ENCODE data around the gene CACNA1G.

The CACNA1G gene

DNA sequence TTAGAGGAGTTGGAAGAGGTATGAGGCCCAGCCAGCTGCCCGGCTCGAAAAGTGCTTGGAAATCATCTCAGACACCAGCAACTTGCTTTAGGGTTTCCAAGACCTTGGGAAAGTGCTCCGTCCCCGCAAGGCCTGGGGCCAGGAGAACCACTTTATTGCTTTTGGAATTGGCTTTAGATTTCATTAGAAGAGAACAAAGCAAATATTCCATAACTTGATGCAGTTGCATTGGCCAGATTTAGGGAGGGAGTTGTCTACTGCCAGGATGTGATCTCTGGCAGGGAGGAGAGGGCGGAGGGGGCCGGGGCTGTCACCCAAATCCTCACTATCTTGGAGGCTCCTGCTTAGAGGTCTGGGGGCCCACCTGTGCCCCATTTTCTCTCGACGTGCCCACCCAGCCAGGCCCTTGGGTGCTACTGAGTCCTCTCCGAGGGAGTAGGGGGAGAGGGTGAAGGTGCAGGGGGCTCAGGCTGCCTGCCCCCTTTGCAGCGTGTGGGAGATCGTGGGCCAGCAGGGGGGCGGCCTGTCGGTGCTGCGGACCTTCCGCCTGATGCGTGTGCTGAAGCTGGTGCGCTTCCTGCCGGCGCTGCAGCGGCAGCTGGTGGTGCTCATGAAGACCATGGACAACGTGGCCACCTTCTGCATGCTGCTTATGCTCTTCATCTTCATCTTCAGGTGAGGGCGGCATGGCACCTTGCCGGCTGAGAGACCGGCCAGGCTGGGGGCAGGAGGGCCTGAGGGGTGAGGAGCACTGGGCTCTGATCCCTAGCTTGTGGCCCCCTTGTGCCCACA lies 30.6 kb downstream of the CACNA1G start:
- DNase-seq, result no peak

DNA sequence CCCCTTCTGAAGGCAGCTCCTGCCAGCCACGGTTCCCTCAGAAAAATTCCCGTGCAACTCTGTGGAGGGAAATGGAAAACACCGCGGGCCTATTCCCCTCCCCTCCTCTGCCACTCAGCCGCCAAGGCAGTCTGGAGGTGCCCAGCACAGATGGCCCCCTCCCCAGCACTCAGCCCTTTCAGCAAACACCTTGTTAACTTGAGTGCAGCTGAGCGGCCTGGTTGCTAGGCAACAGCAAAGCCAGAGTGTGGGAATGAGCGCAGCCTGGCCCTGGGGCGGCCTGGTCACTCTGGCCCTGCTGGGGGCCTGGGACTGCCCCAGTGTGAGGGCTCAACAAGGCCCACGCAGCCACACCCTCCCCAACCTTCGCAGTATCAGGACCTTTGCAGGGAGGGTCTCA lies 32.8 kb downstream of the CACNA1G start:
- DNase-seq, result no peak

DNA sequence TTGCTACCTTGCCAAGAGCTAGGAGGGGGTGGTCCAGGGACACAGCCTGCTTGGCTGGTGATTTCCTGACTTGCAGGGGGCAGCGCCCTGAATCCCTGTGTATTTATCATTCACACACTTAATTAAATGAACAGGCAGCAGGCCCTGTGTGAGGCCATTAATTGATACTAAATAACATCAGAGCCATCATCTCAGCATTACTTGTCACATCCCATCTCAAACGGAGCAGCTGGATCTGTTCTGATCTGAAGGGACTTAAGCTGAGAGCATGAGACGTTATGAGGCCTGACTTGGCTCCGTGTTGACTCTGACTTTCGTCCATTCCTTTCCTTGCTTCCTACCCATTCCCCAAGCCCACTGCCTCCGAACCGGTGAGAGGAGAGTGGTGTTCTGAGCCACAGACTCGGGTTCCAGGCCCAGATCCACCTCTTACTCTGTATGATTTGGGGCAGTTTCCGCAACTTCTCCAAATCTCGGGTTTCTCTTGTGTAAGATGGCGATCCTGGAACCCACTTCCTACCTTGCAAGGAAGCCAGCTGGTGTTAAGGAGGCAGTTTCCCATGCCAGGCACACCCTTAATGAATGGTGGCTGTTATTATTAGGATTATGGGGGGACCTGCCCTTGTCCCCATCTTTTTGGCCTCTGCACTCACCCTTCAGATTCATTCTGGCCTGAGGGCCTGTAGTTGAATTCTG lies 33.8 kb downstream of the CACNA1G start:
- DNase-seq, result no peak

DNA sequence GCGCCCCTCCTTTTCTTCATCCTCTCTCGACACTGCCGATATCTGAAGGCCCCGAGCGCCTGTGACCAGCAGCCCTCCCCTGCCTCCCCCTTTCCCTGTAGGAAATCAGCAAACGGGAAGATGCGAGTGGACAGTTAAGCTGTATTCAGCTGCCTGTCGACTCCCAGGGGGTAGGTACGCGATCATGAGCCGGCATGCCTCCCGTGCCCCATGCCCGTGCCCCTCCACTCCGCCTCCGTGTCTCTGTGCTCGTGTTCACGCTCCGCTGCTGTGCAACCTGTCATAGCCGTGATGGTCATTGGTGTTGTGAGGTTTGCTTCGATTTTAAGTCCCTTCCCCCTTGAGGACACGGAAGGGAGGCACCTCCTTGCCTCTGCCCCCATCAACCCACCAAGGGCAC lies 34.4 kb downstream of the CACNA1G start:
- DNase-seq, result no peak

DNA sequence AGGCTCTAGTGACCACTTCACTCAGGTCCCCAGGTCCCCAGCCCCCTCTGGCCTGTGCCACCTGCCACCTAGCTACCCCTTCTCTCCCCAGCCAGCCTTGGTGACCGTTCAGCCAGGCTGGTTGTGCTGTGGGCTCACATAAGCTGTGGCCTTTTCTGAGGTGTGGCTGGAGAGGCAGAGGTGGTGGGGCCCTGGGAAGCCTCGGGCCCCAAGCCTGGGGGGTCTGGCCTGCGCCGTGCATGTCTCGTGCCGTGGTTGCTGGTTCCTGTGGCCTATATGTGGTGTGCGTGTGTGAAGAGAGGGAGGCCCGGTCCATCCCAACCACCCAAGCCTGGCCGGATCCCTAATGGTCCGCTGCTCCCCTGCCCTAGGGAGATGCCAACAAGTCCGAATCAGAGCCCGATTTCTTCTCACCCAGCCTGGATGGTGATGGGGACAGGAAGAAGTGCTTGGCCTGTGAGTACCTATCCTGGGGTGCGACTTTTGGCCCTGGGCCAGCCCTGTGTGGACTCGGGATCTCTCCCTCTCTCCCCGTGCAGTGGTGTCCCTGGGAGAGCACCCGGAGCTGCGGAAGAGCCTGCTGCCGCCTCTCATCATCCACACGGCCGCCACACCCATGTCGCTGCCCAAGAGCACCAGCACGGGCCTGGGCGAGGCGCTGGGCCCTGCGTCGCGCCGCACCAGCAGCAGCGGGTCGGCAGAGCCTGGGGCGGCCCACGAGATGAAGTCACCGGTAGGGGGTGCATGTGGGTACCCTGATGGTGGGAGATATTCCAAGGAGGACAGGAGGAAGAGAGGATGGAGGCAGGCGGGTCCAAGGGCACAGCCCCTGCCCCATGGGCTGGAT lies 35.9 kb downstream of the CACNA1G start:
- no peak for DNase-seq

DNA sequence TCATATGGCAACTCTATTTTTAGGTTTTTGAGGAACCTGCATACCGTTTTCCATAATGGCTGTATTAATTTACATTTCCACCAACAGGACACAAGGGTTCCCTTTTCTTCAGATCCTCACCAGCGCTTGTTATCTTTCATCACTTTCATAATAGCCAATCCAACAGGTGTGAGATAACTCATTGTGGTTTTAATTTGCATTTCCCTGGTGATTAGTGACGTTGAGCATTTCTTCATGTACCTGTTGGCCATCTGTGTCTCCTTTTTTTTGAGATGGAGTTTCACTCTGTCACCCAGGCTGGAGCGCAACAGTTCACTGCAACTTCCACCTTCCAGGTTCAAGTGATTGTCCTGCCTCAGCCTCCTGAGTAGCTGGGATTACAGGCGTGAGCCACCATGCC lies 38.0 kb downstream of the CACNA1G start:
- DNase-seq, result no peak

DNA sequence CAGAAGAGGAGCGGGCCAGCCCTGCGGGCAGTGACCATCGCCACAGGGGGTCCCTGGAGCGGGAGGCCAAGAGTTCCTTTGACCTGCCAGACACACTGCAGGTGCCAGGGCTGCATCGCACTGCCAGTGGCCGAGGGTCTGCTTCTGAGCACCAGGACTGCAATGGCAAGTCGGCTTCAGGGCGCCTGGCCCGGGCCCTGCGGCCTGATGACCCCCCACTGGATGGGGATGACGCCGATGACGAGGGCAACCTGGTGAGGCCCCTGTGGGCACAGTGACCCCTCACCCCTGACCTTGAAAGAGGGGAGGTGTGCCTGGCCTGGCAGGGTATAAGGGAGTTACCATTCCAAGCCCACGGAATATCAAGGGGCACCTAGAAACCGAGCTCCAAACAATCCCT lies 39.1 kb downstream of the CACNA1G start:
- DNase-seq, result no peak

DNA sequence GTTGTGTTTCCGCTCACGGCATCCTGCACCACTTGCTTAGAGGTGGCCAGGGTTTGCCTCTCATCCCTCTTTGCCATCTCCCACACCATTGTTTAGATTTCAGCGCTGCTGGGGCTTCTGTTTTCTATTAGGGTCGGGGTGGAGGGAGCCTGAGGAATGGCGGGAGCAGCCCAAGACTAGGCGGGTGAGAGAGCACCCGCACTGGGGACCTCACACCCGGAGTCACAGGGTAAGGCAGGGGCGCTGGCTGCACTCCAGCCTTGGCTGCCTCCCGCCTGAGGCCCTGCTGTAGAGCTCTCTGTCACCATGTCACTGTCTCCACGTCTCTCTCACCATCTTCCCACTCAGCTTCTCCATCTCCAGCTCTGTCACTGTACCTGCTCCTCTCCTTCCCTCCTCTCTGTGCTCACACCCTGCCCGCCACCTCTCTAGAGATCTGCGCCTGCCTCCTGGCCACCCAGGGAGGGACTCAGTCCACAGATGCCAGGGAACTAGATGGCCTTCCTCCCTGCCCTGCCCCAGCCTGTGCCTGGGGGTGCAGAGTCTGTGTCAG lies 41.4 kb downstream of the CACNA1G start:
- DNase-seq, result no peak

DNA sequence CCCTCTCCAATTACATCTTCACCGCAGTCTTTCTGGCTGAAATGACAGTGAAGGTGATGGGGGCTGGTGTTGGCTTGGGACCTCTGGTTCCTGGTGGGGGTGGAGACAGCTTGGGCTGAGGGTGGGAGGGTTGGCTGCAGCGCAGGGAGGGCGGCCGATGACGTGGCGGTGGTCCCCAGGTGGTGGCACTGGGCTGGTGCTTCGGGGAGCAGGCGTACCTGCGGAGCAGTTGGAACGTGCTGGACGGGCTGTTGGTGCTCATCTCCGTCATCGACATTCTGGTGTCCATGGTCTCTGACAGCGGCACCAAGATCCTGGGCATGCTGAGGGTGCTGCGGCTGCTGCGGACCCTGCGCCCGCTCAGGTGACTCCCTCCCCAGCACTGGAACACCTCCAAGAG lies 42.3 kb downstream of the CACNA1G start:
- DNase-seq, result no peak

DNA sequence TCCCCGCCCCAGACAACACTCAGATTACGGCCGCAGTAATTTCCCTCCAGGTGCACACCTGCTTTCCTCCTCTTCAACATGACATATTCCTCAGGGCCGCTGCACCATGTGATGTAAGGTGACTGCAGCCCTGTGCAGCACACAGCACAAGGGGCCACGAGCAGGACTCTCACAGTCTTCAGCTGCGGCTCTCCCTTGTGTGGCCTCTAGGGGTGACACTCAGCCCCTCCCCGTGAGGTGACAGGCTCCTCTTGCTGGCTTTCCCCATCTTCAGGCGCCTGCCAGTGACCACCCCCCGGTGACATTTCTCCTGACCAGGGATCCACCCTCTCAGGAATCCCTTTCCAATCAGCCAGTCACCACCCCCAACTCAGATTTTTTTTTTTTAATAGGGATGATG lies 42.8 kb downstream of the CACNA1G start:
- DNase-seq, result no peak

DNA sequence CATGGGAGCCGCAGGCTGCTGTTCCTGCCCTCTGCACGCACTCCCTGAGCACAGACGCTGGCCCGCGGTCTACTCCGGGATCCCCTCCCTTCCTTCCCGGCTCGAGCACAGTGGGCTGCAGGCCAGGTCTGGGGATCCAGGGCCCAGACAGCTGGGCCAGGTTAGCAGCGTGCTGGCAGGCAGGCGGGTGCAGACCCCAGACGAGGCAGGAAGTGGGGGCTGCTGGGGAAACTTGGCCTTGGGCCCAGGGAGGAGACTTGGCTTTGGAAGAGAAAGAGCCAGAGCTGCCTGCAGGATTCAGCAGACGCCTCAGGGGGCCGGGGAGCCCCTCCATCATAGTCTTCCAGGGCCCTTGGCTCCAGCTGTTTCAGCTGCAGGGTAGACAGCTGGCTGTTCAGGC lies 44.0 kb downstream of the CACNA1G start:
- DNase-seq, result no peak

DNA sequence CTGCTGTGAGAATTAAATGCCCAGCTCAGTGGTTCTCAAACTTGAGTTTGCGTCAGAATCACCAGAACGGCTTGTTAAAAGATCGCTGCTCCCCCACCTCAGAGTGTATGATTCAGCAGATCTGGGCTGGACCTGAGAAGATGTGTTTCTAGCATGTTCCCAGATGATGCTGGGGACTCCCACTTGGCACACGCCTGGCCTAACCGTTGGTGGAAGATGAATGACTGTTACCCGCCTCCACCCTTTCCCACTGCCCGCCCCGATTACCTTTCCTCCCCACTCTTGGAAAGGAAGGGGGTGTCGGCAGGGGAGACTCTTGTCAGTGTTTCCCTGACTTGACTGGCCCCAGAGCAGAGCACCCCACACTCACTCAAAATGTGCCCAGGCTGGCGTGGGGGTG lies 44.9 kb downstream of the CACNA1G start:
- DNase-seq, result no peak

DNA sequence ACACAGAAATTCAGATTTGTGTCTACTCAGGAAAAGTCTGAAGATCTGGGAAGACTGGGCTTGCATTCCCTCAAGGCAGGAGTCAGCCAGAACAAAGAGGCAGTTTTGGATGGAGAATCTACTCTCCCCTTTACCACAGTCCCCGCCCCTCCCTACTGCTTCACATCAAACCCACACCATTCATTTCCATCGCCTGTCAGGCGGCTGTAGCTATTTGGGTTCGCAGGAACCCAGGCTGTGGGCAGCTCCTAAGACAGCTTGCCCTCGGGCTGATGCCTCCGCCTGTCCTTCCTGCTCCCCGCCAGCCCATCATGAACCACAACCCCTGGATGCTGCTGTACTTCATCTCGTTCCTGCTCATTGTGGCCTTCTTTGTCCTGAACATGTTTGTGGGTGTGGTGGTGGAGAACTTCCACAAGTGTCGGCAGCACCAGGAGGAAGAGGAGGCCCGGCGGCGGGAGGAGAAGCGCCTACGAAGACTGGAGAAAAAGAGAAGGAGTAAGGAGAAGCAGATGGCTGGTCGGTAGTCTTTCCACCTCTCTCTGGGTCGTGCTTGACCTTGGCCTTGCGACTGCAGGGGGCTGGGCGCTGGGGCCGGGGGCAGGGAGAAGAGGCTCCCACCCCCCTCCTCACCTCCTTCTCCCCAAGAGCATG lies 47.1 kb downstream of the CACNA1G start:
- no peak for DNase-seq

DNA sequence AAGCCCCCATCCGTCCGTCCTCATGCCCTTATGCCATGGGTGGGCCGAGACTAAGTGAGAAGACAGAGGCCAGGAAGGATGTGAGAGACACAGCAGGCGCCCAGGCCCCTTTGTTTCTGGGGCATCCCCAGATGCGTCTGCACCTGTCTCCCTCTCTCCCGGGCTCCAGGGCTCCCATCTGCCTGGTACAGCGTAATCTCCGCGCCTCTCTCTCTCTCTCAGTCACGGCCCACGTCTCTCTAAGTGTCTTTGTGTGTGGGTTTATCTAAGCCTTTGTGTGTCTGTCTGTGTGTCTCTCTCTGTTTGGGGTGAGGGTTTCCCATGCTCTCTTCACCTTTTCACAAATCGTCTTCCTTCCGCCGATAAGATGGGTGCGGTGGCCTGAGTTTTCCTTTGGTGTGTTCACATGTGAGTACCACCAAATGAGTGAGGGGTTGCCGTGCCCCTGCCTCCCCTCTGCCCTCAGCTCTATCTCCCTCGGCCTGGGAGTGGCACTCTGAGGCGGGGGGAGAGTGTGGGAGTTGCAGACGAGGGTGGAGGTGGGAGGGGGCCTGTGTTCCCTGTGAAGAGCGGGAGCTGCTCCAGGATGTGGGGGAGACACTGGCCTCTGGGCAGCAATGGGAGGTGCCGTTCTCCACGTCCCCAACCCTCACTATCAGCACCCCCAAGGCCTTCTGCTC lies 48.3 kb downstream of the CACNA1G start:
- no peak for DNase-seq

DNA sequence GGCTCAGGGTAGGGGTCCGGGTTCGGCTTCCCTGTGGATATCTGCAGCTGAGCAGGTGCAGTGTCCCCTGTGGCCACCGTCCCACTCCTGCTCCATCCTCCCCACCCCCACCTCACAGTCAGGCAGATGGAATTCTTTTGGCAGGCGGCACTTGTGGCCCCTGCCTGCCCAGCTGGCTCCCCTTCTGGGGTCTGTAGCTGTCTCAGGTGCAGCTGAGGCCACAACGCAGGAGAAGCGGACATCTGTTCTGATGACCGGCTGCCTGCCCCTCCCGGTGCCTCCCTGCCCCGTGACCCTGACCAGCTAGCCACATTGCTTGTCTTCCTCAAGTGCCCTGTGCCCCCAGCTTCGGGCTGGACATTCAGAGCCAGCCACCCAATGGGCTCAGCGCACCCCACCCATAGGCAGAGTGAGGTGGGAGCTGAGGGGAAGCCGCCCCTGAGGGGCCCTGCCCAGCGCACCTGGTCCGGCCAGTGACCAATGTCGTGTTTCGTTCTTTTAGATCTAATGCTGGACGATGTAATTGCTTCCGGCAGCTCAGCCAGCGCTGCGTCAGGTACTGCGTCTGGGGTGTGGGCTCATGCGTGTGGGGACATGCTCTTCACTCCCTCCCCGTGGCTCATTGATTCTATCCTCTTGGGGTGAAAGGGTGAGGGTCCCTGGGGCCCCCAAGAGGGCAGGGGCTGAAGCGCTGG lies 49.0 kb downstream of the CACNA1G start:
- DNase-seq, result no peak

DNA sequence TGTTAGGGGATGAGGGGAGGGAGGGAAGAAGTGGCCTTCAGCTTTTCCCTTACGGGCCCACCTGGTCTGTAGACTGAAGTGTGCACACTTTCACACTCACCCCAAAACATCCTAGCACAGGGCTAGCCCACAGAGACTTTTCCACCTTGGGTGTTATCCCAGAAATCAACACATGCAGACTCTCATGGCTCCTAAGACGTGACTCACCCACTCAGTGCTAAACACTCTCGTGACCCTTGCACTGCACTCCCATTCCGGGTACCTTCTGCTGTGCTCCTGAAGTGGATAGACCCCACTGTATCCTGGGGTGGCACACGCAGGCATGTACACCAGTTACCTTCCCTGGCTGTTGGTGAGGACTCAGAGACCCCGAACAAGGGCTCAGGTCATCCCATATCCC lies 51.1 kb downstream of the CACNA1G start:
- DNase-seq, result no peak

DNA sequence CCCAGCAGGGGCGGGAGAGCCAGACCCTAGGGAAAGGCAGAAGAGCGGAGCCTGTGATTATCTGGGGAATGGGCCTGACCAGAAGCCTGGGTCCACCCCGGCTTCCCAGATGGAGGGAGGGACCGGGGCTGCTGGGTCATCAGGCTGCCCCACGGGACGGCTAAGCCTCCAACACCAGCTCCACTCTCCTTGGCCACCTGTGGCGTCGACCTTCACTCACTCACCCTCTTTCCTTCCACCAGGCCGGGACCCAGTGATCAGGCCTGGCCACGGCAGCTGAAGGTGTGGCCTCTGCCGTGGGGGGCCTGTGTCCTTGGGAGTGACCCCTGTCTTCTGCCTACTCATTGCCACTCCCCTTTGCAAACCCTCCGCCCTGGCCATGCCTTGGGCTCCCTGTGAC lies 51.8 kb downstream of the CACNA1G start:
- DNase-seq, result no peak

DNA sequence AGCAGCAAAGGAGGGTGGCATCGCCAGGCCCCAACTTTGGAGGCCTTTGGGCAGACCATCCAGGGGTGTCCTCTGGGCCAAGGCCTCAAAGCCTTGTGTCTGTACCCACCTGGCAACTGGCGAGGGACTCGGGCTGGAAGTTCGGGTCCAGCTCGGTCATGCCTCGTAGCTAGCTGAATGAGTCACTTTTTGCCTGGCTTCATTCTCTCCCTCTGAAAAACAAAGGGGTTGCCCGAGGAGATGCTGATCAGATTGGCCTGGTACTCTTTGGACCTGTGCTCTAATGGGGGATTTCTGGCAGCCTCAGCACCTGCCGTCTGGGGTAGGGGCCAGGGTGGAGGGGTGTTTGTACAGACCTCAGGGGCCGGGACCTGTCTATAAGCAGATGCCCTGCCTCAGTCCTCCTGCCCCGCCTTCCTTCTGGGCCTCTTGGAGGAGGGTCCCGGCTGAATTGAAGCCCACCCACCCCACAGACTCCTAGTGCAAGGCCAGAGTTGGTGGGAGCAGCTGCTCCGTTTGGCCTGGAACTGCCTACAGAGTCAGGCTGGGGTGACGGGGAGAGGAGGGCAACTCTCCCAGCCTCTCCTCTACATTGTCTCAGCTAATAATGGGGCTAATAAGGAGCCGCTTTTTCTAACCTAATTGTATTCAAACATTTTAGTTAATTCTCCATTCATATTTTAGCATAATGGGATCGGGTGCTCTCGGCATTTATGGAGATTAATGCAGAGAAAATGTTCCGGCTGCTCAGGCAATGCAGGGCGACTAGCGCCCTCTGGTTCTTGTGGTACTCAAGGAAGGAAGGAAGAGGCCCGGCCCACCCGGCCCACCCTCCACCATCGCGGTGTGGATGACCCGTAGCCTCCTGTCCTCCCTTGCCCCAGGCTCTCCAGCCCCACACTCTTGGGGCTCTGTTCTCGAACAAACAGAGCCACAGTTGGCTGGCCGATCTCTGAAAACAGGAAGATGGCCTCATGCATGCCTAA lies 52.8 kb downstream of the CACNA1G start:
- no peak for DNase-seq

DNA sequence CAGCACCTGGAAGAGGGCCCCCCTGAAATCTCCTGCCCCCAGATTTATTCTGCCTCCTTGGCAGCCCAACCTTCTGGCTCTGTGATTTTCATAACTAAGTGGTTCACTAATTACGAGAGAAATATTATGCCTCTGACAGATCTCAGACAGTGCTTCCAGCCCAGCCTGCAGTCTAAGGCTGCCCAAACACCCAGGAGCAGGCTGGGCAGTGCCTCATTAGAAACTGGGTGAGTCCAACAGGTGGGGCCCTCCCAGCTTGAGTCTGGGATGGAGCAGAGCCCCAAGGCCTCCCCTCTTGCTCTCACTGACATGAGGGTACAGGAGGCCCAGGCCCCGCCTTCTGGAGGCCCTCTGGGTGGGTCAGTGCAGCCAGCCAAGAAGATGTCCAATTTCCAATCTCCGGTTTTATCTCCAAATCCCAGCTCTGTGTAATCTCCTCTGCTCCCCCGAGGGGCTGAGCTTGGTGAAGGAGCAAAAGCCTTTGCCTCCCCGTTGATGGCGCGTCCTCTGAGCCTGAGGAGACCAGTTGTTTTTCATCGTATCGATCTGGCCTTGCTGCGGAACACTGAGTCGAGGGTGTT lies 54.0 kb downstream of the CACNA1G start:
- DNase-seq, result no peak

DNA sequence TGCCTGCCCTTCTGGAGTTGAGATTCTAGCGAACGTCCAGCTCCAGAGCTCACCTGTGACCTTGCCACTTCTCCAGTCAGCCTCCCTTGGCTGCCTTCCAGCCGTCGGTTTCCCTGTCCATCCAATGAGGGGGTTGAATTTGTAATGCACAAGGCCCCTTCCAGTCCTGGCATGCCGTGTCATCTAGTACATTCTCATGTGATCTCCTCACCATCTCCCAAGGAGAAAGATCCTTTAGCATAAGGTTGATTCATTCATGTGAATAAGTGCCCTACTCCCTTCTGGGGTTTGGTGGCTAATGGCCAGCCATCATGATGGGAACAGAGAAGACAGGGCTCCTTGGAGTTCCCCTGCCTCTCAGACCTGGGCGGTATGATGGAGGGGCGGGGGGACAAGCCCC lies 55.3 kb downstream of the CACNA1G start:
- no peak for DNase-seq

All from SIG-M5 (cell line).